Panc1 (cell line): ENCODE data around the gene HTT-AS. TPM values are rescaled to one million over a fixed set of nuclear protein-coding genes. Genes with fewer than 3 reads are reported as not detected.
A peak's percentile ranks its signal among the peaks of the same experiment; 100 is the strongest.

Source experiments
- ATAC-seq: fragments of 200-7000 bp; cut with Tn5 transposase; 2 replicates; pipeline ENCODE4 v1.9.1; 2020; ENCODE audit warnings: mild to moderate bottlenecking, moderate library complexity
- BruUV-seq: library from RNA; stranded (reverse); fragments of 400-500 nt; replicated peaks from 2 replicates; lab custom pipeline; 2021; lab: Mats Ljungman, UMichigan
- CTCF ChIA-PET: fragments of 300-600 bp; sonication (Branson Sonifier 250); formaldehyde crosslinking; loops from one replicate; lab custom pipeline; 2022; ENCODE audit warnings: antibody characterized with exemption; lab: Charles Lee
- POLR2A ChIA-PET: fragments of 300-600 bp; sonication (Branson Sonifier 250); formaldehyde crosslinking; loops from one replicate; lab custom pipeline; 2022; ENCODE audit warnings: antibody characterized with exemption; lab: Charles Lee
- DNase-seq: peaks from one replicate; pipeline ENCODE4 v3.0.0-alpha.2; 2010; ENCODE audit warnings: low read depth, low spot score
- H3K27ac ChIP-seq: 2 replicates; pipeline ENCODE4 v1.5.1; 2011; ENCODE audit warnings: mild to moderate bottlenecking, low read length, inconsistent platforms
- H3K27me3 ChIP-seq: fragments of 200-500 bp; sonication (Bioruptor generic); 2 replicates; pipeline ENCODE4 v1.6.0; 2014; ENCODE audit warnings: low read length, inconsistent platforms; ENCODE audit not compliant: control insufficient read depth, insufficient read depth
- H3K36me3 ChIP-seq: fragments of 200-500 bp; sonication (Bioruptor generic); 2 replicates; pipeline ENCODE4 v1.5.1; 2014; ENCODE audit warnings: inconsistent platforms, mild to moderate bottlenecking, low read length, moderate library complexity; ENCODE audit not compliant: control insufficient read depth, insufficient read depth
- H3K4me1 ChIP-seq: 2 replicates; pipeline ENCODE4 v1.5.1; 2011; ENCODE audit warnings: inconsistent platforms, mild to moderate bottlenecking, low read length, moderate library complexity; ENCODE audit not compliant: control insufficient read depth, insufficient read depth
- H3K4me3 ChIP-seq, 2 experiments: 2 replicates each; pipeline ENCODE4 v1.5.1; 2011 to 2012; ENCODE audit warnings: low read depth in 2 of 2, low read length in 2 of 2, mild to moderate bottlenecking in 2 of 2, inconsistent platforms in 1 of 2, moderate library complexity in 1 of 2
- H3K9me3 ChIP-seq: fragments of 200-500 bp; sonication (Bioruptor generic); 2 replicates; pipeline ENCODE4 v1.5.1; 2014; ENCODE audit warnings: low read depth, mild to moderate bottlenecking, inconsistent platforms, low read length, moderate library complexity; ENCODE audit not compliant: control insufficient read depth, insufficient read depth
- POLR2AphosphoS5 ChIP-seq: IDR thresholded peaks from 2 replicates; pipeline ENCODE4 v1.6.1; 2012; ENCODE audit warnings: mild to moderate bottlenecking, low read depth, low read length, moderate library complexity
- SIN3A ChIP-seq: IDR thresholded peaks from 2 replicates; pipeline ENCODE4 v1.6.1; 2012; ENCODE audit warnings: low read depth, mild to moderate bottlenecking, low read length, moderate library complexity, borderline replicate concordance; ENCODE audit not compliant: insufficient read depth
- TCF7L2 ChIP-seq: IDR thresholded peaks from 2 replicates; pipeline ENCODE4 v1.6.1; 2011; ENCODE audit warnings: mild to moderate bottlenecking, low read depth, low read length, inconsistent platforms
- in situ Hi-C: cut with HindIII; loops from 2 replicates; pipeline ENCODE4 v1.10.0; 2016; ENCODE audit warnings: low sequenced_read_pairs, low pct_unique_long_range_greater_than_20kb
- intact Hi-C: fragments of 100-400 bp; cut with micrococcal nuclease; formaldehyde crosslinking; loops from one replicate; pipeline ENCODE4 v1.10.0; 2022; ENCODE audit not compliant: unreplicated experiment
- total RNA-seq: library from RNA; stranded (reverse); gene quantifications from one replicate; pipeline ENCODE4 v1.2.1, GENCODE V29; 2021; ENCODE audit not compliant: unreplicated experiment
- TF ChIP-seq, protein P1 (sequence below): fragments of 450-650 bp; IDR thresholded peaks from 2 replicates; pipeline ENCODE4 v1.5.1; 2017; ENCODE audit warnings: mild to moderate bottlenecking
- TF ChIP-seq, protein P2 (sequence below), 2 experiments: IDR thresholded peaks; 2 replicates each; pipeline ENCODE4 v1.6.1; 2011 to 2012; ENCODE audit warnings: low read depth in 2 of 2, control low read depth in 1 of 2, low read length in 1 of 2, mild to moderate bottlenecking in 1 of 2, moderate library complexity in 1 of 2; ENCODE audit not compliant: insufficient read depth in 1 of 2

Gene HTT-AS
- total RNA-seq, 1 experiment from 2014 or later: not detected

DNA sequence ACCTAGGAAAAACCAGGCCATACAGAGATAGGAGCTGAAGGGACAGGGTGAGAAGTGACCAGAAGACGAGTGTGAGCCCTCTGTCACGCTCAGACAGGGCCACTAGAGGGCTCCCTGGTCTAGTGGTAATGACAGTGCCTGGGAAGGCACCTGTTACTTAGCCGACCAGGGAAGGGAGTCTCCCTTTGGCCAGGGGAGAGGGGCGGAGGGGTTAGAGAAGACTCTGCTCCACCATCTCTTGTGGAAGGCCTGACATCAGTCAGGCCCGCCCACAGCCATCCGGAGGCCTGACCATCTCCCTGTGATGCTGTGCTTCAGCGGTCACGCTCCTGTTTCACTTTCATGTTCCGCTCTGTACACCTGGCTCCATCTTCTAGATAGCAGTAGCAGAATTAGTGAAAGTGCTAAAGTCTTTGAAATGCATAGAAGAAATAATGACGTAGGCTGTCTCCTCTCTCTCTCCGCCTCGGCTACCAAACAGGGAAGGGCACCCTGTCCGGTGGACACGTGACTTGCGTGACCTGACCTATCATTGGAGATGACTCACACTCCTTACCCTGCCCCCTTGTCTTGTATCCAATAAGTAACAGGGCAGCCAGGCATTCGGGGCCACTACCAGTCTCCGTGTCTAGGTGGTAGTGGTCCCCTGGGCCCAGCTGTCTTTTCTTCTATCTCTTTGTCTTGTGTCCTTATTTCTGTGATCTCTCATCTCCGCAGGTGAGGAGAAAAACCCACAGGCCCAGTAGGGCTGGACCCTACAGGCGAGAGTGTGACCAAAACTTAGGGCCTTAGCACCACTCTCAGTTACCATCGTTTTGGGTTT, 26.7 kb downstream of the HTT-AS start:
- no TSS peak for BruUV-seq
- Histone ChIP-seq H3K9me3 (no peaks in the 10 kb centered on the region), H3K27me3 (no peaks in the 10 kb centered on the region), H3K27ac (no peak overlapping the region), H3K4me1 (no peaks in the 10 kb centered on the region), H3K4me3 (peak overlapping the region; percentile 27 to 37), H3K36me3 (no peaks in the 10 kb centered on the region)
- POLR2A ChIA-PET: no interaction called here
- peak; percentile 91 for ATAC-seq
- CTCF ChIA-PET: no interaction called here
- TF ChIP-seq POLR2AphosphoS5: no peak
- TF ChIP-seq SIN3A: no peak
- TF ChIP-seq TCF7L2: peak; percentile 81
- TF ChIP-seq, protein P1, sequence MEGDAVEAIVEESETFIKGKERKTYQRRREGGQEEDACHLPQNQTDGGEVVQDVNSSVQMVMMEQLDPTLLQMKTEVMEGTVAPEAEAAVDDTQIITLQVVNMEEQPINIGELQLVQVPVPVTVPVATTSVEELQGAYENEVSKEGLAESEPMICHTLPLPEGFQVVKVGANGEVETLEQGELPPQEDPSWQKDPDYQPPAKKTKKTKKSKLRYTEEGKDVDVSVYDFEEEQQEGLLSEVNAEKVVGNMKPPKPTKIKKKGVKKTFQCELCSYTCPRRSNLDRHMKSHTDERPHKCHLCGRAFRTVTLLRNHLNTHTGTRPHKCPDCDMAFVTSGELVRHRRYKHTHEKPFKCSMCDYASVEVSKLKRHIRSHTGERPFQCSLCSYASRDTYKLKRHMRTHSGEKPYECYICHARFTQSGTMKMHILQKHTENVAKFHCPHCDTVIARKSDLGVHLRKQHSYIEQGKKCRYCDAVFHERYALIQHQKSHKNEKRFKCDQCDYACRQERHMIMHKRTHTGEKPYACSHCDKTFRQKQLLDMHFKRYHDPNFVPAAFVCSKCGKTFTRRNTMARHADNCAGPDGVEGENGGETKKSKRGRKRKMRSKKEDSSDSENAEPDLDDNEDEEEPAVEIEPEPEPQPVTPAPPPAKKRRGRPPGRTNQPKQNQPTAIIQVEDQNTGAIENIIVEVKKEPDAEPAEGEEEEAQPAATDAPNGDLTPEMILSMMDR: peak; percentile 88
- TF ChIP-seq, protein P2, sequence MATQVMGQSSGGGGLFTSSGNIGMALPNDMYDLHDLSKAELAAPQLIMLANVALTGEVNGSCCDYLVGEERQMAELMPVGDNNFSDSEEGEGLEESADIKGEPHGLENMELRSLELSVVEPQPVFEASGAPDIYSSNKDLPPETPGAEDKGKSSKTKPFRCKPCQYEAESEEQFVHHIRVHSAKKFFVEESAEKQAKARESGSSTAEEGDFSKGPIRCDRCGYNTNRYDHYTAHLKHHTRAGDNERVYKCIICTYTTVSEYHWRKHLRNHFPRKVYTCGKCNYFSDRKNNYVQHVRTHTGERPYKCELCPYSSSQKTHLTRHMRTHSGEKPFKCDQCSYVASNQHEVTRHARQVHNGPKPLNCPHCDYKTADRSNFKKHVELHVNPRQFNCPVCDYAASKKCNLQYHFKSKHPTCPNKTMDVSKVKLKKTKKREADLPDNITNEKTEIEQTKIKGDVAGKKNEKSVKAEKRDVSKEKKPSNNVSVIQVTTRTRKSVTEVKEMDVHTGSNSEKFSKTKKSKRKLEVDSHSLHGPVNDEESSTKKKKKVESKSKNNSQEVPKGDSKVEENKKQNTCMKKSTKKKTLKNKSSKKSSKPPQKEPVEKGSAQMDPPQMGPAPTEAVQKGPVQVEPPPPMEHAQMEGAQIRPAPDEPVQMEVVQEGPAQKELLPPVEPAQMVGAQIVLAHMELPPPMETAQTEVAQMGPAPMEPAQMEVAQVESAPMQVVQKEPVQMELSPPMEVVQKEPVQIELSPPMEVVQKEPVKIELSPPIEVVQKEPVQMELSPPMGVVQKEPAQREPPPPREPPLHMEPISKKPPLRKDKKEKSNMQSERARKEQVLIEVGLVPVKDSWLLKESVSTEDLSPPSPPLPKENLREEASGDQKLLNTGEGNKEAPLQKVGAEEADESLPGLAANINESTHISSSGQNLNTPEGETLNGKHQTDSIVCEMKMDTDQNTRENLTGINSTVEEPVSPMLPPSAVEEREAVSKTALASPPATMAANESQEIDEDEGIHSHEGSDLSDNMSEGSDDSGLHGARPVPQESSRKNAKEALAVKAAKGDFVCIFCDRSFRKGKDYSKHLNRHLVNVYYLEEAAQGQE (IDR thresholded peaks at IDR 0.05; ENCODE audit: insufficient read depth in 1 of 2, low read depth in 2 of 2, low read length in 1 of 2): no peak
- DNase-seq: peak; percentile 35
- intact Hi-C loops (no loop called here), in situ Hi-C loops (no loop called here)

DNA sequence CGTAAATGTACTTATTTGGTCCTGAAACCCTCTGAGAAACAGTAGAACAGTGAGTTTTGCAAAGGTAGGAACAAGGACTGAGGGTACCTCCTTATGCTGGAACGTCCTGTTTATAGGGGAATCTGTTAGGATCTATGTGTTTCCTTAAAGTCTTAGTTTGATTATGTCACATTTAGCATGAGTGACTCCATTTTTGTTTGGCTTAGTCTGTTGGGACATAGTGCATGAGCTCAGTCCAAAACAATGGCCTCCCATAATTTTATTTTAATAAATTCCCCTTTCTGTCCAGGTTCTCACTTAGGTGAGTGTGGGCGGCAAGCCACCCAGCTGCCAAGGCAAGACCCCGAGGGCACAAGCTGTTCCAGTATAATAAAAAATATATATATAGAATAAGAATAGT, 27.7 kb downstream of the HTT-AS start:
- H3K36me3 ChIP-seq: no peaks in the 10 kb centered on the region
- ATAC-seq (no peak), DNase-seq (no peak)
- no peaks in the 10 kb centered on the region for H3K27me3 ChIP-seq
- TF ChIP-seq, protein P1: no peak
- TF ChIP-seq TCF7L2 (no peak), SIN3A (no peak), POLR2AphosphoS5 (no peak)
- TF ChIP-seq, protein P2 (IDR thresholded peaks at IDR 0.05; ENCODE audit: insufficient read depth in 1 of 2, low read depth in 2 of 2, low read length in 1 of 2): no peak
- intact Hi-C loops: no loop called here
- in situ Hi-C loops: no loop called here
- no peak overlapping the region for H3K4me3 ChIP-seq
- ChIA-PET POLR2A (no interaction called here), CTCF (no interaction called here)
- no TSS peak for BruUV-seq
- no peaks in the 10 kb centered on the region for H3K9me3 ChIP-seq
- H3K27ac ChIP-seq: no peak overlapping the region
- no peaks in the 10 kb centered on the region for H3K4me1 ChIP-seq
